Mammary epithelial cell (primary cell): ENCODE measurements around the gene KLHL29.

Experiments
- CTCF ChIP-seq, 2 donors: IDR thresholded peaks in 1 of 2; conservative IDR thresholded peaks in 1 of 2; 2 replicates each; pipeline ENCODE4 v1.5.1; 2011 to 2012; ENCODE audit warnings: inconsistent platforms in 2 of 2, low read length in 2 of 2, mild to moderate bottlenecking in 2 of 2, control low read depth in 1 of 2, low read depth in 1 of 2; ENCODE audit not compliant: insufficient read depth in 1 of 2; ENCODE audit errors: extremely low read depth in 1 of 2
- EZH2 ChIP-seq: IDR thresholded peaks from 2 replicates; pipeline ENCODE4 v1.6.1; 2012; ENCODE audit warnings: low read length, inconsistent platforms, borderline replicate concordance

- no peak for TF ChIP-seq CTCF (conservative IDR thresholded peaks at IDR 0.05 in 1 of 2, IDR thresholded peaks at IDR 0.05 in 1 of 2; ENCODE audit: extremely low read depth in 1 of 2, insufficient read depth in 1 of 2, low read depth in 1 of 2, low read length in 2 of 2)
- no peak for TF ChIP-seq EZH2
These were observed 335.9 kb downstream of the KLHL29 start for GRCh38 chr2:23720705-23721453.
